Endodermal cell (in vitro differentiated cells): ENCODE data around the gene FGF18. TPM values are rescaled to one million over a fixed set of nuclear protein-coding genes. Genes with fewer than 3 reads are reported as not detected.
A peak's percentile ranks its signal among the peaks of the same experiment; 100 is the strongest.

ENCODE experiments used
- DNase-seq: peaks from one replicate; pipeline ENCODE4 v3.0.0-alpha.2; 2017
- H3K27ac ChIP-seq: 2 replicates; pipeline ENCODE4 v1.5.1; 2013; ENCODE audit warnings: mild to moderate bottlenecking, low read depth, low read length, moderate library complexity
- H3K27me3 ChIP-seq: 2 replicates; pipeline ENCODE4 v1.6.1; 2013; ENCODE audit warnings: mild to moderate bottlenecking, low read length, moderate library complexity; ENCODE audit not compliant: insufficient read depth, control insufficient read depth, poor library complexity, severe bottlenecking
- H3K36me3 ChIP-seq: 2 replicates; pipeline ENCODE4 v1.7.0; 2013; ENCODE audit warnings: mild to moderate bottlenecking, low read length, moderate library complexity; ENCODE audit not compliant: control insufficient read depth, insufficient read depth
- H3K4me1 ChIP-seq: one replicate; pipeline ENCODE4 v1.7.0; 2013; ENCODE audit warnings: low read length; ENCODE audit not compliant: control insufficient read depth, insufficient read depth
- H3K4me3 ChIP-seq: 2 replicates; pipeline ENCODE4 v1.5.1; 2013; ENCODE audit warnings: mild to moderate bottlenecking, low read length, moderate library complexity
- H3K9ac ChIP-seq: 2 replicates; pipeline ENCODE4 v1.6.1; 2013; ENCODE audit warnings: mild to moderate bottlenecking, low read length, moderate library complexity; ENCODE audit not compliant: poor library complexity, severe bottlenecking; ENCODE audit errors: extremely low read depth
- H3K9me3 ChIP-seq: 2 replicates; pipeline ENCODE4 v1.6.1; 2013; ENCODE audit warnings: mild to moderate bottlenecking, low read length, moderate library complexity; ENCODE audit not compliant: control insufficient read depth
- H3K27ac Mint-ChIP-seq: 2 replicates; pipeline ENCODE4 v1.8.0; 2020; ENCODE audit warnings: mixed read lengths
- H3K27me3 Mint-ChIP-seq: 2 replicates; pipeline ENCODE4 v1.8.0; 2021; ENCODE audit warnings: mild to moderate bottlenecking, mixed read lengths; ENCODE audit not compliant: insufficient read depth
- H3K36me3 Mint-ChIP-seq: 2 replicates; pipeline ENCODE4 v1.8.0; 2020; ENCODE audit warnings: low read depth, mixed read lengths
- H3K4me1 Mint-ChIP-seq: 2 replicates; pipeline ENCODE4 v1.8.0; 2020; ENCODE audit warnings: mixed read lengths
- H3K4me3 Mint-ChIP-seq: 2 replicates; pipeline ENCODE4 v1.8.0; 2020; ENCODE audit warnings: mild to moderate bottlenecking, moderate library complexity, mixed read lengths
- H3K9me3 Mint-ChIP-seq: 2 replicates; pipeline ENCODE4 v1.8.0; 2020; ENCODE audit warnings: mild to moderate bottlenecking, mixed read lengths
- whole genome bisulfite sequencing, 2 experiments: methylation state at CpG; one replicate each; pipeline versions ENCODE4 v1.1.5 to v1.1.7; 2013; ENCODE audit warnings: missing lambda C conversion rate in 2 of 2, mixed read lengths in 1 of 2; ENCODE audit not compliant: insufficient coverage in 1 of 2, insufficient read length in 1 of 2; 5-methylcytosine and 5-hydroxymethylcytosine counted together
- total RNA-seq, 2 donors: library from RNA; stranded (reverse); fragmentation: NEBNext Ultra II Directional in 1 of 2; extraction: Animal tissue kit (Norgen Biotek cat#: 25700) in 1 of 2; gene quantifications; 2 replicates in 1 of 2; 3 replicates in 1 of 2; pipeline ENCODE4 v1.2.1, GENCODE V29; 2021
- TF ChIP-seq, protein P1 (sequence below): fragments of 200-600 bp; sonication (generic); conservative IDR thresholded peaks from 2 replicates; pipeline ENCODE4 v1.5.0; 2021; ENCODE audit warnings: antibody characterized with exemption, mild to moderate bottlenecking

FGF18 gene
- total RNA-seq, 2 donors from 2014 or later = 0.44 to 0.57 TPM

DNA sequence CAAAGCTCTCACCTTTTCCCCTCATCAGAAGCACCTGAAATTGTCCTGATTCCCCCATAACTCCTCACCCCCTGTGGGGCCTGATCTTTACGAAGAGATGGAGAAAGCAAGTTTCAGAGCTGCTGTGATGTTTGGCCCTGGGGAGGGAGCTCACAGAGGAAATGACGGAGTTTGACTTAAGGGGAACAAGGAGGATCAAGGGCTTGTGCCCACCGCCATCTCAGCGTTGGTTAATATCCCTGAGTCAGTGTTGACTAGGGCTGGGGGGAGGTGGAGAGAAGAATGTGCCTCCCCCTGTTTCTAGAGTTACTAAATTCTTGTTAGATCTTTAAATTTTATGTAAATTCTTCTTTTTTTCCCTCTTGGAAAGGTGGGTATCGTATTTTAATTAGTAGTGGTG lies 27.8 kb downstream of the FGF18 start:
- Mint-ChIP-seq H3K9me3 (no peaks in the 10 kb centered on the region), H3K4me1 (peaks cover 17% of the 10 kb centered on the region), H3K4me3 (no peak overlapping the region), H3K36me3 (no peaks in the 10 kb centered on the region), H3K27me3 (peaks cover 9% of the 10 kb centered on the region), H3K27ac (no peak overlapping the region)
- H3K4me3 ChIP-seq = no peak overlapping the region
- H3K4me1 ChIP-seq = no peaks in the 10 kb centered on the region
- DNase-seq = no peak
- 81 to 100% methylated on average over 2 to 4 of the region's 5 CpGs for WGBS, 2 experiments
- no peak overlapping the region for H3K27ac ChIP-seq
- TF ChIP-seq, protein P1, sequence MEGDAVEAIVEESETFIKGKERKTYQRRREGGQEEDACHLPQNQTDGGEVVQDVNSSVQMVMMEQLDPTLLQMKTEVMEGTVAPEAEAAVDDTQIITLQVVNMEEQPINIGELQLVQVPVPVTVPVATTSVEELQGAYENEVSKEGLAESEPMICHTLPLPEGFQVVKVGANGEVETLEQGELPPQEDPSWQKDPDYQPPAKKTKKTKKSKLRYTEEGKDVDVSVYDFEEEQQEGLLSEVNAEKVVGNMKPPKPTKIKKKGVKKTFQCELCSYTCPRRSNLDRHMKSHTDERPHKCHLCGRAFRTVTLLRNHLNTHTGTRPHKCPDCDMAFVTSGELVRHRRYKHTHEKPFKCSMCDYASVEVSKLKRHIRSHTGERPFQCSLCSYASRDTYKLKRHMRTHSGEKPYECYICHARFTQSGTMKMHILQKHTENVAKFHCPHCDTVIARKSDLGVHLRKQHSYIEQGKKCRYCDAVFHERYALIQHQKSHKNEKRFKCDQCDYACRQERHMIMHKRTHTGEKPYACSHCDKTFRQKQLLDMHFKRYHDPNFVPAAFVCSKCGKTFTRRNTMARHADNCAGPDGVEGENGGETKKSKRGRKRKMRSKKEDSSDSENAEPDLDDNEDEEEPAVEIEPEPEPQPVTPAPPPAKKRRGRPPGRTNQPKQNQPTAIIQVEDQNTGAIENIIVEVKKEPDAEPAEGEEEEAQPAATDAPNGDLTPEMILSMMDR = no peak
- H3K27me3 ChIP-seq = no peaks in the 10 kb centered on the region
- H3K9ac ChIP-seq = no peak overlapping the region
- H3K9me3 ChIP-seq = no peaks in the 10 kb centered on the region
- H3K36me3 ChIP-seq = no peaks in the 10 kb centered on the region

DNA sequence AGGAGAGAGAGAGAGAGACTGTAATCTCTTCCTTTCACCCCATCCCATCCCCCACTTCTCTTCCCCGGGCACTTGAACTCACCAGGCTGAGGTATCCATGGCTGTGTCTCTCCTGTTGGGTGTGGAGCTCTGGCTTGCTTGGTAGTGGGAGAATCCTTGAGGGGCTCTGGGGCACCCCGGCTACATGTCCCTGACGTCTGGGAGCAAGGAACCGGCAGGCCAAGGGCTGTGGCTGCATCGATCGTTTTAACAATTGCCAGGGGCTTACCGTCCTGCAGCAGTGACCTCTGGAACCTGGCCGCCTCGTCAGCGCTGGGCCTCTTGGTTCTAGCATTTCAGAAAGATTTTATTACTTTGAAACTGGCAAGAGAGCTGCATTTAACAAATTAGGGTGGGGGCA lies 30.0 kb downstream of the FGF18 start:
- H3K36me3 ChIP-seq = no peaks in the 10 kb centered on the region
- Mint-ChIP-seq H3K9me3 (no peaks in the 10 kb centered on the region), H3K36me3 (no peaks in the 10 kb centered on the region), H3K27ac (no peak overlapping the region), H3K4me1 (peaks cover 15% of the 10 kb centered on the region), H3K4me3 (peak overlapping the region; percentile 41), H3K27me3 (peaks cover 16% of the 10 kb centered on the region)
- no peak overlapping the region for H3K9ac ChIP-seq
- 88 to 89% methylated on average over 5 to 10 of the region's 10 CpGs for WGBS, 2 experiments
- DNase-seq = no peak
- TF ChIP-seq, protein P1 = no peak
- H3K4me3 ChIP-seq = no peak overlapping the region
- no peaks in the 10 kb centered on the region for H3K4me1 ChIP-seq
- H3K27me3 ChIP-seq = no peaks in the 10 kb centered on the region
- no peaks in the 10 kb centered on the region for H3K9me3 ChIP-seq
- H3K27ac ChIP-seq = no peak overlapping the region

DNA sequence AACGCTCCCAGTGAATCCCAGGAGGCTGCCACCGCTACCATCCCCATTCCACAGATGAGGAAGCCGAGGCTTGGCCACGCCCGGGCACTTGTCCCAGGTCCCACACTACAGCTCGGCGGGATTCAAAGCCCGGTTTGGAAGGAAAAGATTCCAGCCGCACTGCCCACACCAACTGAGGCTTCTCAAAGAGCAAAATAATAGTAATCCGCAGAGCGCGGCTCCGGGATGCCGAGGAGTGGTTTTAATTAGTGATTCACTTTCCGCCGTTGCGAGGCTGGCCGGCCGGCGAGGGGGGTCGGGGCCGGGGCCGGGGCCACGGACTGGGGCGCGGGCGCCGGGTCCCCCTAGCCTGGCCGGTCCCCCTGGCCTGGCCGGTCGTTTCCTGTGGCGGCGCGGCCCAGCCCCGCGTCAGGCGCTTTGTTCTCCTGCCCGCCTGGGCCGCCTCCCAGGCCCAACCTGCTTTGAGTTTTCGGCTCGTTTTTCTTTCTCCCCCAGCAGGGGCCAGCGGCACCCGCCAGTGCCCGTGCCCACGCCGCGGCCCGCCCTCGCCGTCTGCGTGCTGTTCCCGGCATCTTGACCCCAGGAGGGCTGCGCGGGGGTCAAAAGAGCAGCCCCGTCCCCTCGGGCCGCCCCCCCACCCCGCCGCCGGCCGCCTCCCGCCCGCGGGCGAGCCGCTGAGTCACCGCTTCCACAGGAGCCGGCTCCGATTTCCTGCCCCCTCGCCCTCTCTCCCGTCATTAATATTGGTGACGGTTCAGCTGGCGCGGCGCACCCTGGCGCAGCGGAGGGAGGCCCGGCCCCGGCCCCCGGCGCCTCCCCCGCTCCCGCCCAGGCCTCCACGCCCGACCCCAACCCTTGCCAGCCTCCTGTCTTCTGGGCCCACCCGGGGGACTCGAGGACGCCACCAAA lies 31.2 kb downstream of the FGF18 start:
- H3K4me1 Mint-ChIP-seq = peaks cover 15% of the 10 kb centered on the region
- TF ChIP-seq, protein P1 = no peak

More for the DNA sequence above, 31.2 kb downstream of the FGF18 start:
- H3K9me3 Mint-ChIP-seq = no peaks in the 10 kb centered on the region
- Histone ChIP-seq H3K9ac (no peak overlapping the region), H3K4me1 (no peaks in the 10 kb centered on the region), H3K27me3 (no peaks in the 10 kb centered on the region), H3K27ac (peak overlapping the region; percentile 73), H3K4me3 (no peak overlapping the region), H3K36me3 (no peaks in the 10 kb centered on the region), H3K9me3 (no peaks in the 10 kb centered on the region)
- H3K27me3 Mint-ChIP-seq = peaks cover 17% of the 10 kb centered on the region
- DNase-seq = peak; percentile 87
- 39 to 41% methylated on average over 26 to 88 of the region's 88 CpGs for WGBS, 2 experiments
- H3K27ac Mint-ChIP-seq = peak overlapping the region; percentile 52
- H3K4me3 Mint-ChIP-seq = peak overlapping the region; percentile 41
- H3K36me3 Mint-ChIP-seq = no peaks in the 10 kb centered on the region
